ENCODE data around the gene SOX14.

DNA sequence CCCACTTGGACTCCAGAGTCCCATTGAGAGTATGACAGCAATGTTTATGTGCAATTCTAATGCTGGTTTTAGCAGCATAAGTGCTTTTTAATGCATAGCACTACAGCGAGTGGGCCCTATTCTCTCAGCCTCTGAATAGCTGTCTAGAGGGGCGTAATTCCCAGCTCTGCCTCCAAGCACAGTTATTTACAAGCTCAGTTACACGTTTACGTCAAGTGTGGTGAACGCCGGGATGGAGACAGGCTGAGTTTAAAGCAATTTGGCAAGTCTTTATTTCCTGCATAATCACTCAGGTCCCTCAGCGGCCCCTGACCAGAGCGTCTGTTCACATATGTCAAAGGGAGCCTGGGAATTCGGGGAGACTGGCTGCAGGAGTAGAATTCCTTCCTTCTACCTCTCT, 43.9 kb downstream of the SOX14 start:
- TF ChIP-seq EGR1 (IDR thresholded peaks at IDR 0.05; ENCODE audit: low read depth) (no peak), ZNF274 (IDR thresholded peaks at IDR 0.05; ENCODE audit: low read depth, low read length) (no peak), CBX3 (IDR thresholded peaks at IDR 0.05; ENCODE audit: low read depth) (no peak), SRF (IDR thresholded peaks at IDR 0.05; ENCODE audit: low read depth) (no peak), ZFX (IDR thresholded peaks at IDR 0.05) (no peak), POLR2A (IDR thresholded peaks at IDR 0.05; ENCODE audit: borderline replicate concordance, extremely low read depth, insufficient read depth, insufficient read length) (no peak), EZH2 (IDR thresholded peaks at IDR 0.05) (no peak), CEBPB (IDR thresholded peaks at IDR 0.05; ENCODE audit: low read depth) (no peak), RAD21 (IDR thresholded peaks at IDR 0.05; ENCODE audit: low read depth) (no peak), POLR2AphosphoS5 (IDR thresholded peaks at IDR 0.05; ENCODE audit: low read depth, low read length) (no peak), YY1 (IDR thresholded peaks at IDR 0.05; ENCODE audit: extremely low read depth, insufficient replicate concordance, low read depth, low read length) (no peak), JUND (IDR thresholded peaks at IDR 0.05) (no peak)
- TF ChIP-seq, protein P1, sequence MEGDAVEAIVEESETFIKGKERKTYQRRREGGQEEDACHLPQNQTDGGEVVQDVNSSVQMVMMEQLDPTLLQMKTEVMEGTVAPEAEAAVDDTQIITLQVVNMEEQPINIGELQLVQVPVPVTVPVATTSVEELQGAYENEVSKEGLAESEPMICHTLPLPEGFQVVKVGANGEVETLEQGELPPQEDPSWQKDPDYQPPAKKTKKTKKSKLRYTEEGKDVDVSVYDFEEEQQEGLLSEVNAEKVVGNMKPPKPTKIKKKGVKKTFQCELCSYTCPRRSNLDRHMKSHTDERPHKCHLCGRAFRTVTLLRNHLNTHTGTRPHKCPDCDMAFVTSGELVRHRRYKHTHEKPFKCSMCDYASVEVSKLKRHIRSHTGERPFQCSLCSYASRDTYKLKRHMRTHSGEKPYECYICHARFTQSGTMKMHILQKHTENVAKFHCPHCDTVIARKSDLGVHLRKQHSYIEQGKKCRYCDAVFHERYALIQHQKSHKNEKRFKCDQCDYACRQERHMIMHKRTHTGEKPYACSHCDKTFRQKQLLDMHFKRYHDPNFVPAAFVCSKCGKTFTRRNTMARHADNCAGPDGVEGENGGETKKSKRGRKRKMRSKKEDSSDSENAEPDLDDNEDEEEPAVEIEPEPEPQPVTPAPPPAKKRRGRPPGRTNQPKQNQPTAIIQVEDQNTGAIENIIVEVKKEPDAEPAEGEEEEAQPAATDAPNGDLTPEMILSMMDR (IDR thresholded peaks at IDR 0.05 in 2 of 3, conservative IDR thresholded peaks at IDR 0.05 in 1 of 3; ENCODE audit: borderline replicate concordance in 1 of 3, insufficient read depth in 1 of 3, low read depth in 2 of 3, low read length in 2 of 3), result no peak

All from HCT116 (cell line).